Osteocyte (in vitro differentiated cells): ENCODE measurements around the gene TBRG4. TPM values are rescaled to one million over a fixed set of nuclear protein-coding genes. Genes with fewer than 3 reads are reported as not detected.

Experiments
- DNase-seq: peaks from one replicate; pipeline ENCODE4 v3.0.0; 2021; ENCODE audit warnings: mixed read lengths; ENCODE audit not compliant: unreplicated experiment; ENCODE audit errors: extremely low spot score
- H3K27ac Mint-ChIP-seq: one replicate; pipeline ENCODE4 v1.8.0; 2021; ENCODE audit warnings: mild to moderate bottlenecking, mixed read lengths; ENCODE audit not compliant: unreplicated experiment
- H3K27me3 Mint-ChIP-seq: one replicate; pipeline ENCODE4 v1.8.0; 2021; ENCODE audit warnings: mixed read lengths; ENCODE audit not compliant: unreplicated experiment
- H3K36me3 Mint-ChIP-seq: one replicate; pipeline ENCODE4 v1.8.0; 2021; ENCODE audit warnings: mixed read lengths; ENCODE audit not compliant: unreplicated experiment
- H3K4me1 Mint-ChIP-seq: one replicate; pipeline ENCODE4 v1.8.0; 2021; ENCODE audit warnings: mixed read lengths; ENCODE audit not compliant: unreplicated experiment
- H3K4me3 Mint-ChIP-seq: one replicate; pipeline ENCODE4 v1.8.0; 2021; ENCODE audit warnings: mild to moderate bottlenecking, moderate library complexity, mixed read lengths; ENCODE audit not compliant: unreplicated experiment
- H3K9me3 Mint-ChIP-seq: one replicate; pipeline ENCODE4 v1.8.0; 2021; ENCODE audit warnings: mixed read lengths; ENCODE audit not compliant: unreplicated experiment
- total RNA-seq: library from RNA; stranded (reverse); gene quantifications from 2 replicates; pipeline ENCODE4 v1.2.1, GENCODE V29; 2021
- TF ChIP-seq, protein P1 (sequence below): fragments of 200-600 bp; sonication (generic); IDR thresholded peaks from 2 replicates; pipeline ENCODE4 v1.5.0; 2021; ENCODE audit warnings: antibody characterized with exemption, mild to moderate bottlenecking, moderate library complexity

The TBRG4 gene
- total RNA-seq, 1 donor from 2014 or later, result 54.9 TPM

DNA sequence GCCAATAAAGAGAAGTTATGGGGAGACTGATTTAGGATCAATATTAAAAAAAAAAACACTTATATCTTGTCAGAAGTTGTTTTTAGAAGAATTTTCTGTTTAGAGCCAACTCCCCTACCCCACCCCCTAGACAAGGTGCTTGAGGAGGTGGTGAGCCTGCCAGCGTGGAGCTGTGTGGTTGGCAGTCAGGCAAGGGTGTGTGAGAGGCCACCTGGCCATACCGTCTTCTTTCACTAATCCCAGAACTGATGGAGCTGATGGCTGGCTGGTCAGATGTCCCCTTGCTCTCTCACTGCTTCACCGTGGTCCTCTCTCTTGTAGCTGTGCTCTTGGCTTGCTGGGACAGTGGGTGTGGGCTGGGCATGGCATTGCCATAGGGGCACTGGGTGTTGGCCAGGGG, 57.1 kb downstream of the TBRG4 start:
- no peak for DNase-seq
- Mint-ChIP-seq H3K4me1 (peaks cover 11% of the 10 kb centered on the region), H3K9me3 (no peaks in the 10 kb centered on the region), H3K27ac (peak overlapping the region; percentile 56), H3K36me3 (peaks cover 11% of the 10 kb centered on the region), H3K27me3 (no peaks in the 10 kb centered on the region), H3K4me3 (no peak overlapping the region)
- TF ChIP-seq, protein P1, sequence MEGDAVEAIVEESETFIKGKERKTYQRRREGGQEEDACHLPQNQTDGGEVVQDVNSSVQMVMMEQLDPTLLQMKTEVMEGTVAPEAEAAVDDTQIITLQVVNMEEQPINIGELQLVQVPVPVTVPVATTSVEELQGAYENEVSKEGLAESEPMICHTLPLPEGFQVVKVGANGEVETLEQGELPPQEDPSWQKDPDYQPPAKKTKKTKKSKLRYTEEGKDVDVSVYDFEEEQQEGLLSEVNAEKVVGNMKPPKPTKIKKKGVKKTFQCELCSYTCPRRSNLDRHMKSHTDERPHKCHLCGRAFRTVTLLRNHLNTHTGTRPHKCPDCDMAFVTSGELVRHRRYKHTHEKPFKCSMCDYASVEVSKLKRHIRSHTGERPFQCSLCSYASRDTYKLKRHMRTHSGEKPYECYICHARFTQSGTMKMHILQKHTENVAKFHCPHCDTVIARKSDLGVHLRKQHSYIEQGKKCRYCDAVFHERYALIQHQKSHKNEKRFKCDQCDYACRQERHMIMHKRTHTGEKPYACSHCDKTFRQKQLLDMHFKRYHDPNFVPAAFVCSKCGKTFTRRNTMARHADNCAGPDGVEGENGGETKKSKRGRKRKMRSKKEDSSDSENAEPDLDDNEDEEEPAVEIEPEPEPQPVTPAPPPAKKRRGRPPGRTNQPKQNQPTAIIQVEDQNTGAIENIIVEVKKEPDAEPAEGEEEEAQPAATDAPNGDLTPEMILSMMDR, result no peak

DNA sequence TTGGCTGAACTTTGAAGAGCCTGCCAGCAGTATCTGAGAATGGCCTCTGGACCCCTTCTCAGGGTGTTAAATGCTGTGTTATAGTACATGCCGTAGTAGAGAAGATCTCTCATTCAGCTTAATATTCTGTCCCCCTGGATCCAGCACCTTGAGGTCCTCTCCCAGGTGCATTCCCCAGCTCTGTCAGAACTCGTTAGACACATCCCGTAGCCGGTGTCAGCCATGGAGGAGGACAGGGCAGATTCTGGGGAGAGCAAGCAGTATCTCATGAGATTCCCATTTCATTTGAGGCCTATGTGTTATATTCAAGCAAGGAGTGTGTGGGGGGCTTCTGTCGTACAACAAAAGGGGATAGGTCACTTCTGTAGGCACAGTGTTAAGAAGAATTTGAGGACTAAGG, 57.6 kb downstream of the TBRG4 start:
- no peak overlapping the region for H3K27ac Mint-ChIP-seq
- no peaks in the 10 kb centered on the region for H3K9me3 Mint-ChIP-seq

DNA sequence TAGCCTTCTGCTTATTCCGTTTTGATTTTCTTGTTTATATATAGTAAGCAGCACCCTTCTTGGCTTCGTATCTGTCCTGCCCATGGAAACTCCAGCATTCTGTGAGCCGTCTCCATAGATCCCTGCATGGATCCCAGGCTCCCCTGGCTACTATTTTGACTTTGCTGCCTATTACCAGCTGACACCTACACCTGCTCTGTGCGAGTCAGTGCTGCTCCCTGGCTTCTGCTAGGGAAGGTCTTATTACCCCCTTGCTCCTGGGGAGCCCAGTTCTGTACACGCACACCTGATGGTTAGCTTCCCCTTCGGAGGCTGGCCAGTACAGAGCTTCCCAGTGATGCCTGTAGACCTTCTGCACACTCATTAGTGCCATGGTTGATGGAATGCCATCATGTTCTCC, 58.1 kb downstream of the TBRG4 start:
- no peak overlapping the region for H3K4me3 Mint-ChIP-seq
- H3K27me3 Mint-ChIP-seq, result no peaks in the 10 kb centered on the region
- H3K27ac Mint-ChIP-seq, result no peak overlapping the region
- no peaks in the 10 kb centered on the region for H3K9me3 Mint-ChIP-seq
- peaks cover 9% of the 10 kb centered on the region for H3K4me1 Mint-ChIP-seq
- peaks cover 11% of the 10 kb centered on the region for H3K36me3 Mint-ChIP-seq
- DNase-seq, result no peak
- TF ChIP-seq, protein P1, result no peak

More for the DNA sequence above, 57.6 kb downstream of the TBRG4 start:
- Mint-ChIP-seq H3K36me3 (peaks cover 11% of the 10 kb centered on the region), H3K4me1 (peaks cover 11% of the 10 kb centered on the region), H3K4me3 (no peak overlapping the region), H3K27me3 (no peaks in the 10 kb centered on the region)
- TF ChIP-seq, protein P1, result no peak
- no peak for DNase-seq

DNA sequence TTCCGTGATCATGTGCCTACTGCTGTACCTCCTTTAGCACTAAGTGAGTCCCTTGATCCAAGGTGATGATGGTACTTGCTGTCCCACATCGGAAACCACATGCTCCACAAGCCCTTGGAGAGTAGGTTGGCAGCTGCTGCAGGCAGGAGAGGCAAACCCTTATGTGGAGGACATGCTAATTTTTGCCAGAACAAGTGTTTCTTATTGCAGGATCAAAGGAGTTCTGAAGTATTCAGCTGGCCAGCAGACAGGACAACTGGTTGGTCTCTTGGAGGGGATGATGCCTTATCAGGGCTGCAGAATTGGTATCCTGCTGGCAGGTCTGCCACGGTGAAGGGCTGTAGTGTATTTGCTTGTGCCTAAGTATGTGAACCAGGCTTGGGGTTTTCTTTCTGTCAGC, 59.5 kb downstream of the TBRG4 start:
- TF ChIP-seq, protein P1, result no peak
- DNase-seq, result no peak
- peaks cover 6% of the 10 kb centered on the region for H3K4me1 Mint-ChIP-seq
- H3K4me3 Mint-ChIP-seq, result no peak overlapping the region
- no peaks in the 10 kb centered on the region for H3K27me3 Mint-ChIP-seq
- no peaks in the 10 kb centered on the region for H3K9me3 Mint-ChIP-seq
- H3K27ac Mint-ChIP-seq, result no peak overlapping the region
- H3K36me3 Mint-ChIP-seq, result peaks cover 11% of the 10 kb centered on the region

DNA sequence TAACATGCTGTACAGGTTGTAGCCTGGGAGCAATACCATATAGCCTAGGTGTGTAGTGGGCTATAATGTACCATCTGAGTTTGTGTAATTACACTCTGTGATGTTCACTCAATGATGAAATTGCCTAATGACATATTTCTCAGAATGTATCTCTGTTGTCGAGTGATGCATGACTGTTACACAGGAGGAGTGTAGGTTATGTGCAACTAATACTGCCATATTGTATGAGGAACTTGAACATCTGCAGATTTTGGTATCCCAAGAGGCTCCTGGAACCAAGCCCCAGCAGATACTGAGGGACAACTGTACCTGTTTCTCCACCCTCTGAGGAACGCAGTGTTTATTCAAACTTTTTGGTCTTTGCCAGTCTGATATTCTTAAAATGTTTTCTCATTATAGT, 61.3 kb downstream of the TBRG4 start:
- no peak overlapping the region for H3K4me3 Mint-ChIP-seq
- H3K4me1 Mint-ChIP-seq, result peaks cover 6% of the 10 kb centered on the region
- DNase-seq, result no peak
- peaks cover 16% of the 10 kb centered on the region for H3K36me3 Mint-ChIP-seq
- TF ChIP-seq, protein P1, result no peak
- no peaks in the 10 kb centered on the region for H3K9me3 Mint-ChIP-seq
- H3K27me3 Mint-ChIP-seq, result no peaks in the 10 kb centered on the region
- no peak overlapping the region for H3K27ac Mint-ChIP-seq

Other genes with a start within 250 kb of the TBRG4 start
- gene PURB, start 226.2 kb downstream of the TBRG4 start, total RNA-seq, result 20.0 and 20.7 TPM in 2 replicates
- 0.05 TPM in 1 of 2 replicates, not detected in the other for gene MYO1G, start 132.7 kb downstream of the TBRG4 start, total RNA-seq
- gene CCM2, start 111.5 kb downstream of the TBRG4 start, total RNA-seq, result 41.4 and 42.3 TPM in 2 replicates
- 9.6 and 10.5 TPM in 2 replicates for gene NACAD, start 22.7 kb downstream of the TBRG4 start, total RNA-seq
- not detected in 2 replicates for gene RAMP3, start 46.1 kb upstream of the TBRG4 start, total RNA-seq